GM21825 (cell line): ENCODE measurements around the gene GPX2.
"Not testable (repeated sequence)": the region's sequence is repeated elsewhere in the genome, so short reads cannot be mapped to it uniquely, and the experiment has no call there.

Experiments used
- ATAC-seq: cut with Tn5 transposase; IDR thresholded peaks from one replicate; pipeline ENCODE4 v1.9.1; 2021; ENCODE audit warnings: mild to moderate bottlenecking, moderate library complexity; ENCODE audit not compliant: unreplicated experiment

GPX2 gene

DNA sequence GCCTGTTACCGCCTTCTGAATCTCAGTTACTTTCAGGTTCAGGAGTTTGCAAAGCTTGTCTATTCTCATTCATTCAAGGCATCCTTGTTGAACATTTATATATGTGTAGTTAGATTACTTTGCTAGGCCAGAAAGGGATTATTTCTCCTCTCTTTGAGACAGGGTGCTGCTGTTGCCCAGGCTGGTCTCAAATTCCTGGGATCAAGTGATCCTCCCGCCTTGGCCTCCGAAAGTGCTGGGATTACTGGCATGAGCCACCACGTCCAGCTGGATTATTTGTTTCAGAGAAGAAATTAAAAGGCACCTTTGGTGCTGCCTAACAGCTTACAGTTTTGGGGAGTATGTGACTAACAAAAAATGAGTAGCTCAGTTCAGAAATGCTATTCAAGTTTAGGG is 27.5 kb downstream of the GPX2 start:
- ATAC-seq = no peak

GRCh38 chr14:64914237-64915028 is 28.1 kb downstream of the GPX2 start, which contains the start of gene CHURC1:
CHURC1 (plus strand) TSS chr14:64914455; CDS start chr14:64914496, 41 bp downstream.
- peak; percentile 95 for ATAC-seq

- not testable (repeated sequence) for ATAC-seq
Measured at GRCh38 chr14:64913477-64913876, 29.1 kb downstream of the GPX2 start.

DNA sequence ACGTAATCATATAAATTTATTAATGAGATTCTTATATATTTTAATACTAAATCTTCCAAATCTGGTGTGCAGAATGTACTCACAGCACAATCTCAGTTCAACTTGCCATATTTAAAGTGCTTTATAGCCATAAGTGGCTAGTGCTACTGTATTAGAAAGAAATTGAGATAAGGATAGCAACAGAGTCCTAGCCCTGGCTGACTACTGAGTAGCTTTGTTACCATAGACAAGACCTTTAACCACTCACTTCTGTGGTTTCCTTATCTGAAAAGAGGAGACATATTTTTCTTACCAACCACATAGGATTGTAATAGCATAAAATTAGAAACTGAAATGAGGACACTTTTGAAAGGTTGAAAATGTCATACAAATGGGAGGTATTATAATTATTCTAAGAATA is 30.3 kb downstream of the GPX2 start:
- ATAC-seq = no peak

DNA sequence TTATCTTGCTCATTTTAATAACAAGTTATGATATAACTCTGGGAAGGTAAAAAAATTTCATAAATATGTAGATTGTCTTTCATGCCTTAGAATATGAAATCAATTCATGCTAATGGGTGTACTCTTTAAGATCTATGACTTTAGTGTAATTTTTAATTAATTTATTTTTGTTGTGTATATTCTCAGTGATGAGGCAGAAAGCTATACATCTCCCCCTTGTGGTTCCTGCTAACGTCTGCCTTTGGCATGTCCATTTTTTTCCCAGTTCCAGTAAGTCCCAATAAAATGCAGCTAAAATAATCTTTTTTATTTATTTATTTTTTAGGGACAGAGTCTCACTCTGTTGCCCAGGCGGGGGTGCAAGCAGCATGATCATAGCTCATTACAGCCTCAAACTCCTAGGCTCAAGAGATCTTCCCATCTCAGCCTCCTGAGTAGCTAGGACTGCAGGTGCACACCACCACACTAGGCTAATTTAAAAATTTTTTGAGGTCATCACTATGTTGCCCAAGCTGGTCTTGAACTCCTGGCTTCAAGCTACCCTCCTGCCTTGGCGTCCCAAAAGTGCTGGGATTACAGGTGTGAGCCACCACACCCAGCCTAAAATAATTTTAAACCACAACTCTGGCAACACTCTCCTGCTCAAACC is 31.6 kb downstream of the GPX2 start:
- no peak for ATAC-seq

- ATAC-seq = no peak
Measured at GRCh38 chr14:64906022-64906421, 36.5 kb downstream of the GPX2 start.

DNA sequence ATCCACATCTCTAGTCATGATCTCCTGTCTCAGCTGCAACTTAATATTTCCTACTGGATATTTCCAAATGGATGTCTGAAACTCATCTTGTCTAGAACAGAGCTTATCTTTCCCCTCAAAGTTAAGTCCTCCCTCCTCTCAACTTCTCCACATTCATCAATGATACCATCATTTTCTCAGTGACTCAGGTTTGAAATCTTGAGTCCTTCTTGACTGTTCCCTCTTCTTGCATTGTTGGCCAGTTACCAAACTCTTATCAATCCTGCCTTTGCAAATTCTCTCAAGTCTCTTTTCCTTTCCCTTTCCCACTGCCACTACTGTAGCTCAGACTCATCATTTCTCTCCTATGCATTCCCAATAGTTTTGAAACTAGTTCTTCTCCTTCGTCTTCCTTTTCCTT is 42.6 kb downstream of the GPX2 start:
- ATAC-seq = no peak

DNA sequence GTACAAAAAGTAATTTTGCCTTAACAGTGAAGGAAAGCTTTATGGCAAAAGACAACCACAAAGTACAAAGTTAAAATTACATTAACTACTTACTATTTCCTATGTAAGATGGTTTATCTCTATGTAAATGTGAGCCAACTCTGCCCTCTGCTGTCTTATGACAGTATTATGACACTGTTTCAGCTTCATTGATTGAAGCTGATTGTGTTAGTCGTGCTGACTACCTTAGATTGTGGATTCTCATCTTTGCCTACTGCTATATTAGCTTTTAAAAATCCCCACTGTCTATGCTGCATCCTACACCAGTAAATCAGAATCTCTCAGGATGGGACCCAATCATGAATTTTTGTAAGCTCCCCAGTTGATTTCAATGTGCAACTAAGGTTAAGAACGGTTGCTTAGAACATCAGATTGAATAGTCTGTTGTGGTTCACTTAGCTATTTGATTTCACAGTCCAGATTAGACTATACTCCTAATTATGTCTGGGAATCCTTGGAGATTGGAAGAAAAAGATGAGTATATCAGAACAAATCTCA is 50.6 kb downstream of the GPX2 start:
- ATAC-seq = no peak

DNA sequence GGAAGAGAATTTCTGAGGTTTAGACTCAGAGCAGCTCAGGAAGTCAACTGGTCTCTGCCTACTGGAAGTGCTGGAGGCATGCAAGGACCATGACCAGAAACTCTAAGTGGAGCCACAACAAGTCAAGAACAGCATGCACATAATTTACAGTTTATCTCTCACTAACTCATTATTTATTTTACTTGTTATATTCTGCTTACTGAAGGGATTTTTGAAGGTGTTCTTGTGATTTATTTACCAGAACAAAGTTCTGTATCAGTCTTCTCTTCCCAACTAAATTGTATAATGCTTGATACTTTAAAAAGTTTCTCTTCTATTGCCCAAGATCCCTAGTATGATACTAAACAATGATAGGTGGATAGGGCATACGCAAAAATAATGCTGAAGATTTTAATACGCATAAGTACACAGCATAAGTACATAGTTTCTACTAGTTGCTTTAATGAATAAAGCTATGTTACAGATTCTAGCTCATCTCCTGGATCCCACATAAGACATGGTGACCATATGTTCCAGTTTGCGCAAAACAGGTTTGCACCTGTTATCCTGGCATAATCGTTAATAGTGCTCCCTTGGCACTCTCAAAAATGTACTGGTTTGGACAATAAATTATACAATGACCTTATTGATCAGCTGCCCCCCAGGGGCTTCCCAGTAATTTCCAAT is 51.2 kb downstream of the GPX2 start:
- ATAC-seq = no peak

DNA sequence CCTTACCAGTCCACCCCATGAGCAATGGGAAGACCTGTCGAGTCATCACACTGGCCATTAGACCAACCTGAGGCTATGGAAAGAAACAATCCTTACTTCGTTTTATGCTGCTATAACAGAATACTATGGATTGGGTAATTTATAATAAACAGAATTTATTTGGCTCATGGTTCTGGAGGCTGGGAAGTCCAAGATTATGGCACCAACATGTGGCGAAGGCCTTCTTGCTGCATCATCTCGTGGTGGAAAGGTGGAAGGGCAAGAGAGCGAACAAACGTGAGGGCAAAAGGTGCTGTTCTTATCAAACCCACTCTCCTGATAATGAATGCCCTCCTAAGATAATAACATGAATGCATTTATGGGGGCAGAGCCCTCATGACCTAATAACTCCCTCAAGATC is 53.2 kb downstream of the GPX2 start:
- no peak for ATAC-seq
